Effector CD4-positive, alpha-beta T cell (primary cell): ENCODE results near the gene DOK6.
"Not testable (repeated sequence)": the region's sequence is repeated elsewhere in the genome, so short reads cannot be mapped to it uniquely, and the experiment has no call there.

Source experiments
- DNase-seq: peaks from one replicate; pipeline ENCODE4 v3.0.0-alpha.2; 2020

The DOK6 gene

DNA sequence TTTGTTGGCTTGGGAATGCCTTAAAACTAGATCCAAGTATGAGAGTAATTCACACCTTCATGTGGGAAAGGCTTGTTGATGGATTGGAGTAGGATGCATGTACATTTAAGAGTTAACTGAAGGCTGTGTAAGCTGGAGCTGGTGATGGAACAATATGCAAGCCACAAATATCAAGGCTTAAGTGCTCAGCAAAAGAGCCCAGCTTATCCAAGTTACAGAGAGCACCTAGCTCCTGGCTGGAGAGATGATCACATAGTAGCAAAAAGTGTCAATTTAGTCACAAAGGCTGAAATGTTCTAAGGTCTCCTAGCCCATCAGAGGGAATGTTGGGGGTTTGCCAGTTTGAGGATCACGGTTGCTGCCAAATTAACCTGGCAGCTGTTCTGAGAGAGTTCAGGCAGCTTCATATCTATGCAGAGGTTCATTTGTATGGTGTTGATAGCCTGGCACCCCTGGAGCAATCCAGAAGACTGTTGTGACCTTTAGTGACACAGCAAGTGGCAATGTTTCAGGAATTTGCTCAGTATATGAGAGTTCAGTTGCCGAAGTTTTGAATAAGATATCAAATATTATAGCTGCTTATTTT, 228.2 kb downstream of the DOK6 start:
- no peak for DNase-seq

DNA sequence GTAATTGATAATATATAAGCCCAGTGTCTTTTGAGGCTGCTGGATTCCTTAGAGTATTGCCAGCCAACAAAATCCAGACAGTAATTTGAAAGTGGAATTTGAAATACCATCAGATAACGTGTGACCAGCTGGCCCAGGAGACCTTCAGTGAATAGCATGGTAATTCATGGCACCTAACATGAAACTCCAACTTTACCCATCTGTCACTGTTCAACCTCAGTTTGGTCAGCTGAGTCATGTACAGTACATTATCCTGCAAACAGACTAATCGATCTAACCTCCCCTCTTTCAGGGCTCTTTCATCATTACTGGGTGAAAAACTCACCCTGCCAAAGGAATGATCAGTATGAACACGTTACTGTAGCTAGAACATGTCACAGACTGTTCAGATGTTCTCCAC, 230.6 kb downstream of the DOK6 start:
- DNase-seq: no peak

DNA sequence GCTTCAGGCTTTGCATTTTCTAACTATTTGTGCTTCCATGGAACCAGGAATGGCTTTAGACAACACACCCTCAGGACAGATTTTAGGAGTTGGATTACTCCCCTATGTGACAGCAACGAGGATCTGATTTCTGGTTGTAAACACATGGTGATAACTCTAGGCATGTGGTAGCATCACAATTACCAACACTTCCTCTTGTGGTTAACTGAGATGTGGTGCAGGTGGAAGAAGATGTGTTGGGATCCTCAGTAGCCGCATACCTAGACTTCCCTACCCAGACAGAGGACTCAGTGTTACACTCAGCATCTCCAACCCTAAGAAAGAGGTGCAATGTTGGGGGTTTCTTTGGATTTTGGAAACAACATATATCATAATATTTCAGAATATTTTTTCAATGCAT, 234.8 kb downstream of the DOK6 start:
- DNase-seq: no peak

DNA sequence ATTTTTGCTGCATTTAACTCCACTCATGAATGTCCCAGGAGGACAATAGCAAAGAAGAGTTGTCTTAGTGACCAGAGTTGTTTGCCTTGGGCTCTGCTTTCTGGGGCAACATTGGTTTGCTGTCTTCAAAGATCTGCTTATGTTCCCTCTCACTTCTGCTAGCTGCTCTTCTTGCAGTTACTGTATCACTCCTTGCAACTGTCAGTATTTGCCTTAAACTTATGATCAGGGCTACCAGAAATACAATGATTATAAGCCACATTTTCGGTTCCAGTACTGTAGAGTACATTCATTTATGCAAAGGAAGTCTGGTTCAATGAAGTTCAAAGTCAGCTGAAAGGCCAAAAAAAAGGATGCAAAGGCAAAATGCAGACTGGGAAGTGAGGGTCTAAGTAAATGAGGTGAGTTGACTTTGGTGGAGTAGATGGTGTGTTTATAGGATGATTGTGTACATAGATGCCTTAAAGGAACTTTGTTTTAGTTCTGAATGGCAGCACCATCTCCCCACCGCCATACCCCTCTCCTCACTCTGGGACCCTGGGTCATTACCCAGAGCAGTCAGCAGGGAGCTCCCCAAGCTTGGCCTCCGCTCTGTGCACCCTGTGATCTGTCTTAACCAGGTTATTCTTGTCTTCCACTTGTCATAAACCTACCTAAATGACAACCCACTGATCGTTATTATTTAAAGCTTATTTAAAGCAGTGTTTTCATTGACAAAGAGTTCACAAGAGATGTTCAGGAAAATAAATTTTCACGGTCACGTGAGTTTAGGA, 236.0 kb downstream of the DOK6 start:
- peak; percentile 5 for DNase-seq

DNA sequence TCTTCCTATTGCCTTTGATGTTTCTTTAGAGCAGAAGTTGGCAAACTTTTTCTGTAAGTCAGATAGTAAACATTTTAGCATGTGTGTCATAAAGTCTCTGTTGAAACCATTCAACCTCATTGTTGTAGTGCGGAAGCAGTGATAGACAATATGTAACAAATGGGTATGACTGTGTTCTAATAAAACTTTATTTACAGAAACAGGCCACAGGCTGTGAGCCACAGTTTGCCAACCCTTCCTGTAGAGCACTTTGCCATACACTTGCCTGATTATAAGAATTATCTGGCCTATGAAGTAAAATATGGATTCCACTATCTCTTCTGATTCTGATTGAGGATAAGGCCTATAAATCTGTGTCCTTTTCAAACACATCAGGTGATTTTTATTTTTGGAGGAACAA, 237.4 kb downstream of the DOK6 start:
- no peak for DNase-seq

DNA sequence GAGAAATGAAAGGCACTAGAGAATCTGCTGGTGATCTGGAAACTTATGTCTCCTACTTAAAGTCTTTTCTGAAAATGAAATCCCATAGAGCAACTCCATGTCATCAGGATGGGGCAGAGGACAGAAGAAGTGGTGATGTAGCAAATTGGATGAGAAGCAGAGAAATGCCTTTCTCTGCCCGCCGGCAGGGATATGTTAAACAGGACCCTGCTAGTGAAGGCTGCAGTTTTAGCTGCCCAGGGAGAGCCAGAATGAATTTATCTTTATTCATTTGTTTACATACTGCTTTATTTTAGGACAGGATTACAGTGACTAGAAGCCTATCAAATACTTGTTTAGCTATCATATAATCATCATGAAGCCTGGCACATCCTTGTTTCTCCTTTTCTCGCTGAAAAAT, 247.0 kb downstream of the DOK6 start:
- DNase-seq: no peak

DNA sequence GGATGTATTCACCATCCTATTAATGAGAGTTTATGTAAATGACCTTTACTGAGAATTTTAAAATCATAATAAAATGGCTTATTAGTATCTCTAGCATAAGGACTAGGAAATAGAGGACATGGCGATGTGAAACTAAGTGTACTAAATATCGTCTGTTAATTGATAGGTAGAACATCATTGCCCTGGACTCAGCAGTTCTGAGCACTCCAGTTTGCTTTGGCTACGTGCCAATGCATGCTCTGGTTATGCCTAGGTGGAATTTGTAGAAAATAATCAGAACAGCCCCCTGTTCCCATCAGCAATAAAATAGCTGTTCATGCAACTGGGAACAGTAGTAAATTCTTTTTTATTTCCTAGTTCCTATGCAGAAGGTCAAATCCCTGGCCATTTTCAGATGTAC, 247.8 kb downstream of the DOK6 start:
- DNase-seq: no peak

DNA sequence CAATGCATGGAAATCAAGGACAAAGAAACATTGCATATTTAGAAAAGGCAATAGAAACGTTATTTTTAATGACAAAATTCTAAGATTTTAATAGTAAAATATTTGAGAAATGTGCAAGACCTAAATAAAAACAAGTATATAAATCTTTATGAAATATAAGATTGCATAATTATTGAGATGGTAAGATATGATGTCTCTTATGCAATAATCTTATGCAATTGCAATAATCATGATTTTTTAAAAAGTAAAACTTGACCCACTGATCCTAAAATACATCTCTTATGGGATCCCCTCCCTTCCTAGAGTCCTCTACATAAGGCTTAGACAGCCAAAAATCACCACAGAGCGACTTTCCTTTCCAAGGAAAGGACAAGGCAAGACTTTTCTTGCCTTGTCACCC, 249.0 kb downstream of the DOK6 start:
- no peak for DNase-seq

DNA sequence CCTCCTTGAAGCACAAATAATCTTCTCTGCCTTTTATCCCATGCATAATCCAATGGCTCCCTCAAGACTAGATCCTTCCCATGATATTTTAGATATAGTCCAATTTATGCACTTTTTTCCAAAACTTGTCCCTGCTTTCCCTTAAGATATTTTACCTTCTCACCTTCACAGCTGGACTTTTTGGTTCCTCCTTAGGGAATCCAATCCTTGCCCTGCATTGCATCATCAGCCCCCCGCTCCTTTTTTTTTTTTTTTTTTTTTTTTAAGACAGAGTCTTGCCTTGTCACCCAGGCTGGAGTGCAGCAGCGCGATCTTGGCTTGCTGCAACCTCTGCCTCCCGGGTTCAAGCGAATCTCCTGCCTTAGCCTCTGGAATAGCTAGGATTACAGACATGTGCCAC, 250.6 kb downstream of the DOK6 start:
- DNase-seq: no peak

DNA sequence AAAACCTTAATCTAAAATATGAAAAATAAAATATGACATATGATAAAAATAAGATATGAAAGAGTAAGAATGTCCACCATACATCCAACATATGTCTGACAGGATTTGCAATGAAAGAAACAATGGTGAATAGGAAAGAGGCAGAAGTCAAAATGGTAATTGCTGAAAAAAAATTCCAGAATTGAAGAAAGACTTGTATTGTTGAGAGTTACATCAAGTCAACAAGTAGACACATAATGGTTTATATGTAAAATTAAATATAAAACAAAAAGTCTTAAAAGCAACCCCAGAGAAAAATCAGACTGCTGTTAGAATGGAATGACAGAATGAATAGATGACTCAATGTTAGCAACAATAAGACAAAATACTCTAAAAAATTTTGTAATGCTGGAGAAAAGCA, 255.1 kb downstream of the DOK6 start:
- no peak for DNase-seq

DNA sequence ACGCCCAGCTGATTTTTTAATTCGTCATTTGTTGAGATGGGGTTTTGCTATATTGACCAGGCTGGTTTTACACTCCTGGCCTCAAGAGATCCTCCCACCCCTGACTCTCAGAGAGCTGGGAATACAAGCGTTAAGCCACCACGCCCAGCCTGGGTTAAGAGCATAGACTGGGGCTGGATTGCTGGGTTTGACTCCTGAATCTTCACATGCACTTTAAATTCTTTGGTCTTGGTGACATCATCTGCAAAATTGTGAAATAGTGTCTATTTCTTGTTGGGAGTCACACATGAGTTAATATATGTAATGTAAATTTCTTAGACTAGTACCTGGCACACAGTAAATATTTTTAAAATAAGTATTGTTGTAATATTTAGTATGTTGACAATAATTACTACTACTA, 257.4 kb downstream of the DOK6 start:
- DNase-seq: no peak

DNA sequence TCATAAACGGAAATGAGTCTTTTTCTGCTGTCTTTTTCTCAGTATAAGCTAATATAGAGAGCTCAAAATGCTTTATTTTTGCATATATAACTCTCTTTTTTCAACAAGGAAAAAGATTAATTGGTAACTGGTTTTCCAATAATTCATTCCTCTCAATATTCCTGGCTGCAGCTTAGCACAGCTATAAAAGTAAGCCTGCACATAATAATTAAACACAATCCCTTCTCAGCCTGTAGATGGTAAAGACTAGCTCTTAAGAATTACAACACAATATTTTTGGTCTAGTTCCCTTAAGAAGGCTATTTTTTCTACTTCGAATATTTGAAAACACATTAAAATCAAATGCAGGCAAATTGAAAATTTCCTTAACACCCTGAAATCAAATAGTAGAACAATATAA, 258.0 kb downstream of the DOK6 start:
- no peak for DNase-seq

DNA sequence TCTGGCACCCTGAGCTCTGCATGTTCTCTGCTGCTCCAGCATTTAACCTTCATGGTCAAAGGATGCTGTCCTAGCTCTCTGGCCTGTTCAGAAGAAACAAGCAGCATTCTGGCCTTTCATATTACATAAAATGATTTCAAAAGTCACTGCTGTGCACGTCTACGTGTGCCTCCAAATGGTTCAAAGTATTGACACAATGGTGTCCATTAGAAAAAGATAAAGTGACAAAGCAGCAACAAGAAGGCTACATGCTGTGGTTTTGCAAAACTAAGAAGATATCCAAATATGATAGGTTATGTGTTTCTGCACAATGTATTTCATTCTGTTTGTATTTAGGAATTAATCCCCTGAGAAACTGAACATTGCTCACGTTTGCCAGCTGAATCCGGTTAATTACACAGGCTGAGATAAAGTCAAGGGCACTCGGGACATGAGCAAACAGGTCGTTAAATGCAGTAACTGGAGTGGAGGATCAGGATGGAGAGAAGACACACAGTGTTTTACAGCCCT, 258.5 kb downstream of the DOK6 start:
- no peak for DNase-seq

DNA sequence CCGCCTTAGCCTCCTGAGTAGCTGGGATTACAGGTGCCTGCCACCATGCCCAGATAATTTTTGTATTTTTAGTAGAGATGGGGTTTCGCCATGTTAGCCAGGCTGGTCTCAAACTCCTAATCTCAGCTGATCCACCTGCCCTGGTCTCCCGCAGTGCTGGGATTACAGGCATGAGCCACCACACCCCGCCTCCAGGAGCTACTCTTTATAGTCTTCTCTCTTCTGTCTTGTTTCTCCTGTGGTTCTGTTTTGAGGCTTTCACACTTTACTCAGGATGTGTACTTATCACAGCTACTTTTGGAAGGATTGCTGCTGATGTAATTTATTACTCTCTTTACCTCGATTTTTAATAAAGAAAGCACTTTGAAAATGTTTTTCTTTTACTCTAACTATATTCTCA, 261.4 kb downstream of the DOK6 start:
- not testable (repeated sequence) for DNase-seq

DNA sequence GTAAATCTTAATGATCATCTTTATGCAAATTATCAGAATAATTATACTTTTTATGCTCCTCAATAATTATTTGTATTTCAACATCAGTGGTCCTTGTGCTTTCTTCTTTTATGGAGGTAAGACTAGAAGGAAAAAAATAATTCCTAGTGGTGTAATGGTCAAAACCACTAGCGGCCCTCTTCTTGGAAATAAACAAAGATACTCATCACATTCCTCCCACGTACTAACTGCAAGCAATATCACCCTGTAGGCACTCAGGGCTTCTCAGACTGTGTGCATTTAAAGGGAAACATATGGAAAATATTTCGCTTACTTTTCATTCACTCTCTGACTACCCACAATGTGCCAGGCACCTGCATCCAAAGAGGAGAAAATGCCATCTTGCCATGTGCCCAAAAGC, 263.7 kb downstream of the DOK6 start:
- no peak for DNase-seq

DNA sequence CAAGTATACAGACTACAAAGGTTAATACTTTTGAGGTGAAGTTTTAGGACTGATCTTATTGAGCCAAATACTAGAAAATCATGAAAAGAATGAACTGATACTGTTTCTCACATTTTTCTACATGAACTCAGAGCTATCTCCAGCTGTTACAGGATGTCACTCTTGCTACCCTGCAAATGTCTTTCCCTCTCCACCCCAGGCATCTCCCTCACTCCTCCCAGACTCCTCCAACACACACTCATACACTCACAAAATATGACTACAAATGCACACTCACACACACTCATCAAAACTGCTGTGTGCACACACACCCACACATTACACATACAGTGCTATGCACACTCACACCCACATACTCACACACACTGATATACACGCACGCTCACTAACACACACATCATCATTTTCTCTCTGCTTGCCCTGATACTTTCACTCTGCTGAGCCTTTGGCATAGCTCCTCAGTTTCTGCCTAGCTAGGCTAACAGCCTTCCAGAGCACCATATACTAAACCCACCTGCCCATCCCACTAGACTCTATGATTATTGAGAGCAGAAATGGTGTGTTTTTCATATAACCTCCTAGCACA, 273.7 kb downstream of the DOK6 start:
- no peak for DNase-seq

DNA sequence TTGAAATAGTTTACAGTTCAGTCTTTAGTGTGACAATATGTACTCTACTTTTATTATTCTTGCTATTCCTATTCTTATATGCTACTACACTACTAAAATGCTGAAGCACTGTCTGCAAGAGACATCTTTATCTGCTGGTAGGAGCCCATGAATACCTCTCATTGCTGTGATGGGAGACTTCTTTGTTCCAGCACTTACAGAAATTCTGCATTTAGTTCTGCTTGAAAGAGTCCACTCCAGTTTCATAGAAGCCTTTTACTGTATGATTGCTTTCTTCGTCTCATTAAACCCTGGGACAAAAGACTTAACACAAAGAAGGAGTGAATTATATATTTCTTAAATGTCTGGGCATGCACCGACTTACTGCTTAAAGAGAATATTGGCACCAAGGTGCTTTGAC, 274.3 kb downstream of the DOK6 start:
- no peak for DNase-seq

DNA sequence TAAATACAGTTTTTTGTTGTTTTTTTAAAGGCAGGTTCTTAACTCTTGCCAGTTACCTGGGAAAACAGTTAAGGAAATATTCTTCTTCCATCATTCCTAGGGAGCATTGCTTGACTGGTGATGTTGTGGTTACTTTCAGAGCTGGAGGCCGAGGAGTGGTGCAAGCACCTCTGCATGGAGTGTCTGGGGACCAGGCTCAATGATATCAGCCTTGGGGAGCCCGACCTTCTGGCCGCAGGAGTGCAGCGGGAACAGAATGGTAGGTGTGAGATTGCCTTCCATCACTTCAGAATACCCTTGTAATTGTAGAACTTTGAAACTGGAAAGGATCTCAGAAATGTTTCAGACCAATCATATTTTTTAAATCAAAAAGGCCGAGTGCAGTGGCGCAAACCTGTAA, 276.9 kb downstream of the DOK6 start:
- DNase-seq: no peak

DNA sequence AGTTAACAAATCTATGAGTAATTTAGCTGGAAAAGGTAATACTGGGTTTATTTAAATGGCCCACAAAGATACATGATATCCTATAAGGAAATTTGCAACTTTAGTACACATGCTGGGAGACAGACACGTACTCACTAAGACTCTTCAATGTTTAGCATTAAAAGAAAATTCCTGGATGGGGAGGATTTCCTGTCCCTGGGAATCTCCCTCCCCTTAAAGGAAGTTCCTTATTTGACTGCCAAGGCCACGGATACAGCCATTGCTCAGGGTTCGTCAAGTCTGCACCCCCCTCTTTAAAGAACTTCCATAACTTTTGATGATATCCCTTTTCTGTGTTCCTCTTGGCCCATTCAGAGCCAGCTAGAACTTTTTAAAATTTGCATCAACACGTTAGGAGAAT, 279.4 kb downstream of the DOK6 start:
- no peak for DNase-seq

DNA sequence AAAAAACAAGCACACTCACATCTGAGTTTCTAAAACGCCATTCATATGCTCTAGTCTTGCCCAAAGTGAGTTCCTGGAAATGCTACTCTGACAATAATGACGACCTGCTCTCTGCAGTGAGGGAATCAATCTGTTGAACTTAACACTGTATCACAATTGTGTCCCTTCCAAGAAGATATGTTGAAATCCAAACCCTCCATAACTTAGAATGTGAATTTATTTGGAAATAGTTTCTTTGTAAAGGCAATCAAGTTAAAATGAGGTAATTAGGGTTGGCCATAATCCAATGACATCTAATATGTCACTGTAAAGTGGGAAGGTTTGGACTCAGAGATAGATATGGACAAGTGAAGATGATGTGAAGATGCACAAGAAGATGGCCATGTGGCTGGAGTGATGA, 282.5 kb downstream of the DOK6 start:
- DNase-seq: no peak

DNA sequence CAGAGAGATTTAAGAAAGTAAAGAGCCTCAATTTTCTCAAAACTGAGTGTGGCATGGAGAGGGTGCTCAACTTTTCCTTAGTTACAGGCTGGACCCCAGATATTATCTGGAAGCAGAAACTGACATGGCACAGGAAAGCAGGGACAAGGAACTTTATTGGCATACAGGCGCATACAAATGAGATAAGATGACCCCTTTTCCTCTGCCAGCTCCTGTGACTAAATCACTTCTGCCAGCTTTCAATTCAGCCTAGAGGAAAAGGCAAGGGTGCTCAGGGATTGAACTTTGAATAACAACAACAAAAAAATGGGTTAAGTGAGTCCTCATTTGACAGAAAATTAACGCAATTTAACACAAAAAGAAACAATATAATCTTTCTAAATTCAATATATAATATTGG, 284.1 kb downstream of the DOK6 start:
- no peak for DNase-seq

DNA sequence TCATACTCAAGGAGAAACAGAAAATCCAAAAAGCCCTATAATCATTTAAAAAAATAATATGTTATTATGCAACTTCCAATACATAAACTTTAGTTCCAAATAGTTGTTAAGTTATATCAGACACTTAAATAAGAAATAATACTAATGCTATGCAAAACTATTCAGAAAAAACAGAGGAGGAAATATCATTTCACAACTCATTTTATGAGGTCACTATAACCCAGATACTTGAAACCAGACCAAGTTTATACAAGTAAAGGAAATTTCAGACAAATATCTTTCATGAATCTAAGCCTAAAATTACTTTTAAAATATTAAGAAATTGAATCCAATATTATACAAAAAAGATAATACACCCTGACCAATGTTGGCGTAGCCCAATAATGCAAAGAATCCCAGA, 286.2 kb downstream of the DOK6 start:
- no peak for DNase-seq

DNA sequence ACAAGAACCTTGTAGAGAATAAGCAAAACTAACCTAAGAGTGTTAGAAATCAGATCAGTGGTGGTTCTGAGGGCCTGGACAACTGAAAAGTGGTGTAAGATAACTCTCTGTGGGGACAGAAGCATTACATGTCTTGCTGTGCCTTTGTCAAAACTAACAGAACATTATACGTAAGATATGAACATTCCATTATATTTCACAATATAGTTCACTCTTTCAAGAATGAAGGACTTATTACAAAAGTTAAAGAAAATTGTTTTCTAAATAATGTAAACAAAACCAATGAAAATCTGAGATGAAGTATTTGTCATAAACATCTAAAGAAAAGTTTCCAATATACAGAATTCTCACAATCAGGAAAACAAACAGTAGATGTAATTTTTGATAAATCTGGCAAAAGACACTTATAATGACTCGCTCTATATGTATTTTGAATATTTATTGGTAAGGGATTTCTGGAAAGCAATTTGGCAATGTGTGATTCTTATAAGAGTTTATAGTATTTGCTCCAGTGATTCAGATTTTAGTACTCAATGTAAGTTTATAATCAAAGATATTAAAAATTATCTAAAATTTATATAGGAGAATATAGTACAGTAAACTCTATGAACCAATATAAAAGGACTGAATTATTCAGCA, 288.6 kb downstream of the DOK6 start:
- no peak for DNase-seq
